ENCODE results near the gene OR12D3. TPM values are rescaled to one million over a fixed set of nuclear protein-coding genes. Genes with fewer than 3 reads are reported as not detected.
"Not testable (repeated sequence)": the region's sequence is repeated elsewhere in the genome, so short reads cannot be mapped to it uniquely, and the experiment has no call there.

OR12D3 gene
- not detected in 2 replicates for total RNA-seq

DNA sequence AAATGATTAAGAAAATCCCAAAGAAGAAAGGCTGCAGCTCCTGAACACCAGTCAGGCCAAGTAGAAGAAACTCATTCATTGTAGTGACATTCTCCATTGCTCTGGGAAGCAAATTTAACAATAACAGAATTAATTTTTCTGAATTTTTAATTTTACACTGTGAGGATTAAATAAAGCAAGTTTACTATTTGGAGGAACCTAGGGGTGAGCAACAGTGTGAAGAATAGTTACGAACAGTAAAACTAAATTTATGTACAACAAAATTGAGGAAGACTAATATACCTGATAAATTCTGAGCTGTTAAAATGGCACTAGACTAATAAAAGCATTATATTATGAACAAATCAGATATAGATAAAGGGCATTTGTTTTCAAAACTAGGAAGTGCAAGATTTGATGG is at the start of gene OR12D3:
Gene OR12D3 (minus strand): TSS at position 101 of the 400 bp plus-strand sequence. CDS start 4 bp downstream, at position 97.
- DNase-seq (ENCODE audit: extremely low read depth, low read depth, low spot score), result no peak

DNA sequence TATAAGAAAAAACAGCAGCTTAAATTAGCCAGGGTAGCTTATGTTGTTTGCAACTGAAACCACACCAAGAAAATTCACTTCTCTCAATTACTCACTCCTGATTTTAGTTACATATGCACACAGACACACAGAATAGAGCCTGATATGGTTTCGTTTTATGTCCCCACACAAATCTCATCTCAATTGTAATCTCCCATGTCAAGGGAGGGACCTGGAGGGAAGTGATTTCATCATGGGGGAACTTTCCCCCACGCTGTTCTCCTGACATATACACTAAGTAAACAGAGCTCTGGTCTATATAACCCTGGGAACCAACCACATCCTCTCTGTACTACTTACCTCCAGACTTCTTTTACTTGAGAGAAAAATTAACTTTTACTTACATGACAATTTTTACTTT is 49.5 kb upstream of the OR12D3 start:
- no peak for DNase-seq (ENCODE audit: extremely low read depth, low read depth, low spot score)

DNA sequence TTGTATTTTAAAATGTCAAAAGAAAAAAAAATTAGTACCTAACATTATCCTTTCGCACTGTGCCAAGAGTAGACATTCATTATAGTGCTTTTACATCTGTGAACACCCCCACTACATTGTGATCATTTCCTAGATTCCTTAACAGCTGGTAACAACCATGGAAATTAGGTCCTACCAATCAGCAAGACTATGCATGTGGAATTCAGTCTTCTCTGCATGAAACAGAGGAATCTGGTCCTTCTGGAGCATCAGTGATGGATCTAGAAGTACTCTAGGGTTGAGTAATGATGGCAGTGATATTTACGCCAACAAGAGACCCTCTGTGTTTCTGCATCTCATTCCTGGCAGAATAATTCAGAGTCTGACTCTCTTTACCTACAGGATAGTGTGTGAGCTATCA is 49.1 kb upstream of the OR12D3 start:
- no peak for DNase-seq (ENCODE audit: extremely low read depth, low read depth, low spot score)

DNA sequence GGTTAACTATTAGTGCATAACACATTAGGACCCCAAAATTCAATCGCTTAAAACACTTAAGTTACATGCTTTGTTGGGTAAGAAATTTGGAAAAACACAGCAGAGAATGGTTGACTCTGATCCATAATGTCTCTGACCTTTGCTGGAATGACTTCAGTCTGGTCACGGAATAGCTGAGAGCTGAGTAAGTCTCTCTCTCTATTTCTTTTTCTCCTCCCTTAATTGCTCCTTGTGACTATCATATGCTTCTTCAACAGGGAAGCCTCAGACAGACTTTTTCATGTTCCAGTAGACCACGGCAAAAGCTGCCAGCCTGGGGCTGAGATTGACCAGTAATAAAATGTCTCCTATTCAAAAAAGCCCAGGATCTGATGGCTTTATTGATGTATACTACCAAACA is 44.4 kb upstream of the OR12D3 start:
- no peak for DNase-seq (ENCODE audit: extremely low read depth, low read depth, low spot score)

GRCh38 chr6:29414588-29414987 is 39.5 kb upstream of the OR12D3 start, which contains the start of gene OR12D1:
OR12D1 (plus strand) TSS chr6:29414928.
- DNase-seq (ENCODE audit: extremely low read depth, low read depth, low spot score), result no peak

- DNase-seq (ENCODE audit: extremely low read depth, low read depth, low spot score), result no peak
These were observed 28.7 kb upstream of the OR12D3 start for GRCh38 chr6:29403801-29404200.

DNA sequence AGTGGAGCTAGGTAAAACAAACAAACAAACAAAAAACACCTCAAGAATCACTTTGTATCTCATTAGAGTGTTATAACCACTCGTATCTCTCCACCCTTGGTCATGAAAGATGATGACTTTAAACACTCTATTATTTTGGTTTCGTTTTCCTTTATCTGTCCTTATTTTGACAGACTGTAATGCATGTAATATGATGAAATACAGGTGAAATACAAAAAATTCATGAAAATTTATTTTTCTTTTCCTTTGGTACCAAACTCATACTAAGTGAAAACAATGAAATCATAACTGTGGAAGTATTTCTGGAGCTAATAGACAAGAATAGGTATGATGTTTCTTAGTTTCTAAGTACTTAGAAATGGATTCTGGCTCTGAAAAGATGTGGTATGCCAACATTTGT is 24.4 kb upstream of the OR12D3 start:
- DNase-seq (ENCODE audit: extremely low read depth, low read depth, low spot score), result no peak

DNA sequence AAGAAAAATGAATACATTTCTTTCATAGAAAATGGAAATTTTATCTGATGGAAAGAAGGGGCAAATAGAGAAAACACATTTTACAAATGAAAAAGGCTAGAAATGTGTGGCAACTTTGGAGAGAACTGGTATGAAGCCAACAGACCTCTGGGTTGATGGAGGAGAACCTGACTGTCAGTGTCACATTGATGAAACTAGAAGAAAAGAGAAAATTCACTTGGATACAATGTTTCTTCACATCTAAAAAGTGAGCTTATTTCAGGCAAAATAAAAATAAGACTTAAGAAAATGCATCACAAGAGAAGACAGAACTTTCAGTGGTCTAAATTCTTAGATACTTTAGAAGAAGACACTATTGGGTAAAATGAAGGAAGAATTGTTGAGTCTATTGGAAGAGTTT is 20.2 kb upstream of the OR12D3 start, which contains the start of gene OR12D2:
Gene OR12D2 (plus strand): TSS at position 301 of the 400 bp plus-strand sequence. CDS start 1,069 bp downstream, outside the sequence.
- no peak for DNase-seq (ENCODE audit: extremely low read depth, low read depth, low spot score)

- DNase-seq (ENCODE audit: extremely low read depth, low read depth, low spot score), result no peak
These were observed 13.4 kb upstream of the OR12D3 start for GRCh38 chr6:29388533-29388932.

GRCh38 chr6:29376003-29376402 is 912 bp upstream of the OR12D3 start:
- no peak for DNase-seq (ENCODE audit: extremely low read depth, low read depth, low spot score)

DNA sequence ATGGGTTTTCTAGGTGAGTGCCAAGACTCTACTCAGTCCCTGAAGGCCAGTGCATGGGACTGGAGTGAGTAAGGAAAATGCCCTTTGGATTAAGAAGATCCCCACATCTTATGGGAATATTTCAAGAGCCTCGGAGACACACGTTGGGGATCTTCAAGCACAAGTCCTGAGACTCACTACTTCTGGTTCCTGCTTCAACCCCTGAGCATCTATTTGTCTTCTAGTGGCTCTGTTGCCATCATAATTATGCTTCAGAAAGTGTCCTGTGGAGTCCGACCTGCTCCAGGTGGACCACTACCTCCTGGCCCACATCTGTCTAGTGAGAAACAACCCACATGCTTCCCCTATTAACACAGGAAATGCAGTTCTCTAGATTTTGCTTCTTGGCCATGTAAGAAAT is 6.3 kb downstream of the OR12D3 start, which contains the start of gene OR5V1:
Gene OR5V1 (minus strand): TSS at position 101 of the 400 bp plus-strand sequence. CDS start 12,670 bp downstream, outside the sequence.
- no peak for DNase-seq (ENCODE audit: extremely low read depth, low read depth, low spot score)

DNA sequence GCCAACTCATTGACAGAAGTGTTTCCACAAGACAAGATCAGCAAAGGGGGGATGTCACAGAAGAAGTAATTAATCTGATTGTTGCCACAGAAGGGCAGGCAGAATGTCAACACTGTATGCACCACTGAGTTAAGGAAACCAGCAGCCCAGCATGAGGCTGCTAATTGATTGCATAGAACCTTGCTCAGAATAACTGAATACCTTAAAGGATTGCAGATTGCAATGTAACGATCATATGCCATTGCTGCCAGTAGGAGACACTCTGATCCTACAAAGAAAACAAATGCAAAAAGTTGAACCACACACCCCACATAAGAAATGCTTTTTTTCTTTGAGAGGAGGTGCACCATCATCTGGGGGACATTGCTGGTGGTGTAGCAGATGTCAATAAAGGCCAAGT is 19.5 kb downstream of the OR12D3 start:
- DNase-seq (ENCODE audit: extremely low read depth, low read depth, low spot score), result no peak

GRCh38 chr6:29354980-29355379 is 20.1 kb downstream of the OR12D3 start:
- DNase-seq (ENCODE audit: extremely low read depth, low read depth, low spot score), result no peak

GRCh38 chr6:29349348-29349747 is 25.7 kb downstream of the OR12D3 start:
- DNase-seq (ENCODE audit: extremely low read depth, low read depth, low spot score), result not testable (repeated sequence)

DNA sequence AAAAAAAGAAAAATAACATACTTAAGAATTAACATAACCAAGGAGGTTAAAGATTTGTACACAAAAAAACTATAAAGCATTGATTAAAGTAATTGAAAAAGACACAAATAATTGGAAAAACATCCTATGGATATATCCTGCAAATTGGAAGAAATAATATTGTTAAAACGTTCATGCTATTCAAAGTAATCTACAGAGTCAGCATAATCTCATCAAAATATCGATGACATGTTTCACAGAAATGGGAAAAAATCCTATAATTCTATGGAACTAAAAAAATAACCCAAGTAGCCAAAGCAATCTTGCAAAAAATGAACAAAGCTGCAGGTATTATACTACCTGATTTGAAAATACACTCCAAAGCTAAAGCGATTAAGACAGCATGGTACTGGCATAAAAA is 29.7 kb downstream of the OR12D3 start:
- DNase-seq (ENCODE audit: extremely low read depth, low read depth, low spot score), result no peak

GRCh38 chr6:29336269-29336668 is 38.8 kb downstream of the OR12D3 start:
- DNase-seq (ENCODE audit: extremely low read depth, low read depth, low spot score), result no peak

- no peak for DNase-seq (ENCODE audit: extremely low read depth, low read depth, low spot score)
These were observed 42.4 kb downstream of the OR12D3 start for GRCh38 chr6:29332676-29333075.

- DNase-seq (ENCODE audit: extremely low read depth, low read depth, low spot score), result no peak
These were observed 49.3 kb downstream of the OR12D3 start for GRCh38 chr6:29325777-29326176.

Other genes starting within 250 kb of the OR12D3 start
- gene OR2J2, start 204.4 kb downstream of the OR12D3 start, total RNA-seq, result not detected in 2 replicates
- gene OR14J1, start 73.6 kb downstream of the OR12D3 start, total RNA-seq, result not detected in 2 replicates
- not detected in 2 replicates for gene OR5V1, start 6.4 kb downstream of the OR12D3 start, total RNA-seq
- not detected in 2 replicates for gene OR12D2, start 20.3 kb upstream of the OR12D3 start, total RNA-seq
- gene OR12D1, start 39.6 kb upstream of the OR12D3 start, total RNA-seq, result not detected in 2 replicates
- not detected in 2 replicates for gene OR10C1, start 64.0 kb upstream of the OR12D3 start, total RNA-seq
- not detected in 2 replicates for gene OR11A1, start 81.8 kb upstream of the OR12D3 start, total RNA-seq
- not detected in 2 replicates for gene OR2H1, start 81.9 kb upstream of the OR12D3 start, total RNA-seq
- not detected in 2 replicates for gene MAS1L, start 112.7 kb upstream of the OR12D3 start, total RNA-seq
- gene UBD, start 184.4 kb upstream of the OR12D3 start, total RNA-seq, result 9.2 and 52.4 TPM in 2 replicates
- not detected in 2 replicates for gene OR2H2, start 209.8 kb upstream of the OR12D3 start, total RNA-seq